GM12892 (cell line): ENCODE results near the gene SOX5.

Experiments used
- POLR2A ChIP-seq: IDR thresholded peaks from 2 replicates; pipeline ENCODE4 v1.6.1; 2011; ENCODE audit warnings: low read depth, low read length, control low read depth
- POLR2AphosphoS5 ChIP-seq: IDR thresholded peaks from 2 replicates; pipeline ENCODE4 v1.6.1; 2011; ENCODE audit warnings: low read depth, low read length, control low read depth
- TAF1 ChIP-seq: IDR thresholded peaks from 2 replicates; pipeline ENCODE4 v1.6.1; 2011; ENCODE audit warnings: low read depth, mild to moderate bottlenecking, control low read depth, low read length, borderline replicate concordance

- TF ChIP-seq POLR2A (no peak), POLR2AphosphoS5 (no peak), TAF1 (no peak)
Observed at GRCh38 chr12:23694920-23695319, 254.6 kb downstream of the SOX5 start.
